Ishikawa (cell line): ENCODE measurements around the gene IL17REL.

Experiments
- CREB1 ChIP-seq: IDR thresholded peaks from 2 replicates; pipeline ENCODE4 v1.6.1; 2012; ENCODE audit warnings: low read depth
- EGR1 ChIP-seq: IDR thresholded peaks from 2 replicates; pipeline ENCODE4 v1.6.1; 2012
- NFIC ChIP-seq: IDR thresholded peaks from 2 replicates; pipeline ENCODE4 v1.6.1; 2012
- RAD21 ChIP-seq: IDR thresholded peaks from 2 replicates; pipeline ENCODE4 v1.6.1; 2012; ENCODE audit warnings: low read depth
- REST ChIP-seq: IDR thresholded peaks from 2 replicates; pipeline ENCODE4 v1.6.1; 2012; ENCODE audit warnings: low read depth, mild to moderate bottlenecking
- TCF12 ChIP-seq: IDR thresholded peaks from 2 replicates; pipeline ENCODE4 v1.6.1; 2012; ENCODE audit warnings: low read depth
- ZBTB7A ChIP-seq: IDR thresholded peaks from 2 replicates; pipeline ENCODE4 v1.6.1; 2012; ENCODE audit warnings: low read depth
- TF ChIP-seq, protein P1 (sequence below): IDR thresholded peaks from 2 replicates; pipeline ENCODE4 v1.6.1; 2012

IL17REL gene

GRCh38 chr22:49946612-49947295 is 65.8 kb downstream of the IL17REL start:
- TF ChIP-seq CREB1 (no peak), ZBTB7A (no peak), EGR1 (no peak), RAD21 (no peak), NFIC (no peak), TCF12 (no peak), REST (no peak)
- TF ChIP-seq, protein P1, sequence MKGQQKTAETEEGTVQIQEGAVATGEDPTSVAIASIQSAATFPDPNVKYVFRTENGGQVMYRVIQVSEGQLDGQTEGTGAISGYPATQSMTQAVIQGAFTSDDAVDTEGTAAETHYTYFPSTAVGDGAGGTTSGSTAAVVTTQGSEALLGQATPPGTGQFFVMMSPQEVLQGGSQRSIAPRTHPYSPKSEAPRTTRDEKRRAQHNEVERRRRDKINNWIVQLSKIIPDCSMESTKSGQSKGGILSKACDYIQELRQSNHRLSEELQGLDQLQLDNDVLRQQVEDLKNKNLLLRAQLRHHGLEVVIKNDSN, result no peak
